Parathyroid adenoma (tissue), 2 donors: ENCODE measurements around the gene NRP2.
A peak's percentile ranks its signal among the peaks of the same experiment; 100 is the strongest.

Source experiments
- H2AFZ ChIP-seq: fragments of 300-600 bp; sonication (generic); one replicate; pipeline ENCODE4 v1.7.0; 2017; ENCODE audit warnings: antibody characterized with exemption, mild to moderate bottlenecking
- H3K27ac ChIP-seq: fragments of 300-600 bp; sonication (generic); one replicate; pipeline ENCODE4 v1.7.0; 2017
- H3K27me3 ChIP-seq: fragments of 300-600 bp; sonication (generic); one replicate; pipeline ENCODE4 v1.7.0; 2017; ENCODE audit warnings: low read length; ENCODE audit not compliant: control insufficient read depth, insufficient read depth
- H3K36me3 ChIP-seq: fragments of 300-600 bp; sonication (generic); one replicate; pipeline ENCODE4 v1.7.0; 2017; ENCODE audit warnings: low read length; ENCODE audit not compliant: control insufficient read depth, insufficient read depth
- H3K4me1 ChIP-seq: fragments of 300-600 bp; sonication (generic); one replicate; pipeline ENCODE4 v1.7.0; 2017; ENCODE audit warnings: control low read depth
- H3K4me2 ChIP-seq: fragments of 300-600 bp; sonication (generic); one replicate; pipeline ENCODE4 v1.7.0; 2017; ENCODE audit warnings: low read length
- H3K4me3 ChIP-seq: fragments of 300-600 bp; sonication (generic); one replicate; pipeline ENCODE4 v1.7.0; 2017; ENCODE audit warnings: low read depth, low read length
- H3K79me2 ChIP-seq: fragments of 300-600 bp; sonication (generic); one replicate; pipeline ENCODE4 v1.7.0; 2017; ENCODE audit warnings: control low read depth
- H3K9ac ChIP-seq: fragments of 300-600 bp; sonication (generic); one replicate; pipeline ENCODE4 v1.7.0; 2017; ENCODE audit warnings: mild to moderate bottlenecking
- H3K9me3 ChIP-seq: fragments of 300-600 bp; sonication (generic); one replicate; pipeline ENCODE4 v1.7.0; 2017; ENCODE audit warnings: low read length; ENCODE audit not compliant: control insufficient read depth
- CTCF ChIP-seq: fragments of 300-600 bp; sonication (generic); IDR thresholded peaks from one replicate; pipeline ENCODE4 v1.7.0; 2017; ENCODE audit warnings: antibody characterized with exemption, mild to moderate bottlenecking
- donor health status: primary hyperparathyroidism.

NRP2 gene

GRCh38 chr2:205637779-205638503, 44.4 kb upstream of the NRP2 start:
- no peaks in the 10 kb centered on the region for H3K27me3 ChIP-seq
- no peaks in the 10 kb centered on the region for H3K9me3 ChIP-seq
- no peak overlapping the region for H3K9ac ChIP-seq
- H3K4me2 ChIP-seq: no peak overlapping the region
- TF ChIP-seq CTCF: no peak
- no peaks in the 10 kb centered on the region for H3K36me3 ChIP-seq
- H2AFZ ChIP-seq: no peak overlapping the region
- no peaks in the 10 kb centered on the region for H3K79me2 ChIP-seq
- H3K27ac ChIP-seq: no peak overlapping the region
- no peaks in the 10 kb centered on the region for H3K4me1 ChIP-seq
- no peak overlapping the region for H3K4me3 ChIP-seq

DNA sequence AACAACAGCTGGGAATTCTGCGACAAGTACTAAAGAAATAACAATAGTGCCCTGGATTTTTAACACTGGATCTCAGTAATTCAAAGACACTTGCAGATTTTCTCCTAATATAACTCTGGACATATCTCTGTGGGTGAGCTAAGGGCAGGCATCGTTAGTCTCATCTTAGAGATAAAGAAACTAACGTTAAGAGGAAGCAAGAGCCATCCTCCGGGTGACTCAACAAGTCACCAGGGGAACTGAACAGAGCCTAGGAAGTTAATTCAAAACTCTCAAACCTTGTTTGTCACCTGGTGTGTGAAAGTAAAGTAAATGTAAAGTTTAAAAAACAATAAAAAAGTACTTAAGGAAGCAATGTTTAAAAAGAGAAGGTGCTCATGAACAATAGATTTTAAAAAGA, 41.6 kb upstream of the NRP2 start:
- Histone ChIP-seq H3K4me1 (no peaks in the 10 kb centered on the region), H3K27me3 (peaks cover 3% of the 10 kb centered on the region), H3K4me2 (no peak overlapping the region), H3K36me3 (no peaks in the 10 kb centered on the region), H2AFZ (no peak overlapping the region), H3K79me2 (no peaks in the 10 kb centered on the region), H3K9me3 (no peaks in the 10 kb centered on the region), H3K27ac (no peak overlapping the region), H3K4me3 (no peak overlapping the region), H3K9ac (no peak overlapping the region)
- TF ChIP-seq CTCF: no peak

DNA sequence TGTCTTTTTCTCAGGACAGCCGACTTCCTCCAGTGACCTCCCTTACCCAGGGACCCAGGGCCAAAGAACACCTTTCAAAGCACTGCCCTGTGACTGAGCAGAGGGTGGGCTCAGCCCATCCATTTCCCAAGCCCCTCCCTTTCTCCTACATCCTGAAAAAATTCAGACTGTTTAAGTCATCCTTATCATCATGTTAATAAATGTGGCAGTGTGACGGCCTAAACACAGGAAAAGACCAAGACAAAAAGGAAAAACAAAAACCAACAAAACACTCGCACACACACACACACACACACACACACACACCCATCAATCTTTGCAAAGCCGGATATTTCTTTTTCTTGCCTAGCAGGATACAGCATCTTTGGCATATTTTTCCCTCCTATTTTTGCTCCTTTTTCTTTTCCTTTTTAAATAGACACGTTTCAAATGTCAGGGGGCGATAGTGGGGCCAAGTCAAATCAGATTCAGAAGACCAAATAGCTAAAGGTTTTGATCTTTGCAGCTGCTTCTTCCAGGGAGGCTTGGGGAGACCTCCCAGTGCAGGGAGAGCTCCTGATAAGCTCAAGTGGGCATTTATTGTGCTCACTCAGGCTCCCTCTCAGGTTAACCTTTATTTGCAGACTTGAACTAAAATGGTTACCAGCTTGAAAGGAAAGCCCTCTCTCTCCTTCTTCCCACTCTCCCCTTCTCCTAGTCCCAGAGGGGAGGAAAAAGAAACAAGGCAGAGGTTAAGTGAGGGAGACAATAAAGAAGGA, 39.5 kb upstream of the NRP2 start:
- Histone ChIP-seq H3K4me3 (no peak overlapping the region), H2AFZ (peak overlapping the region; percentile 5), H3K27me3 (peaks cover 3% of the 10 kb centered on the region), H3K4me1 (no peaks in the 10 kb centered on the region), H3K9me3 (no peaks in the 10 kb centered on the region), H3K36me3 (no peaks in the 10 kb centered on the region), H3K4me2 (no peak overlapping the region), H3K27ac (no peak overlapping the region), H3K9ac (no peak overlapping the region), H3K79me2 (no peaks in the 10 kb centered on the region)
- TF ChIP-seq CTCF: no peak

DNA sequence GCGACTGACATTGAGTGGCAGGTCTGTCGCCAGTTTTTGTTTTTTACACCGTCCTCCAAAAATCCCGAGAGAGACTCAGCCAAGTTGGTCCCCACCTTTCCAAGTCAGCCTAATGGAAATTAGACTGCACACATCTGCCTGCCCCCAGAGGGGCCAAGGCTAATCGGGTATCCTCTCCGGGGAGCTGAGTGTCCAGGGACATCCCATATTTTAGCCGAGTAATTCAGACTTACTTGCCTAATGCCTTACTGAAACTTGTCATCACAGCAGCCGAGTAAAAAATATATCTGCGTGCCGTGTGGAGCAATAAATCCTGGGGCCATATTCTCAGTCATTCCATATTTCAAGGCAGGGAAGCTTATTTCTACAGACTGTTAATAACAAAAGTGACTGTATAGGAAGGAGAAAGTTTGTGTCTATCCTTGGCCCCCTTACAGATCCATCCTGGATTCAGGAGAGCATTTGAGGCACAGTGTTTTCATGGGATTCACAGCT, 38.9 kb upstream of the NRP2 start:
- H3K79me2 ChIP-seq: no peaks in the 10 kb centered on the region
- H3K27ac ChIP-seq: no peak overlapping the region
- H2AFZ ChIP-seq: peak overlapping the region; percentile 5
- peaks cover 3% of the 10 kb centered on the region for H3K27me3 ChIP-seq
- H3K4me2 ChIP-seq: no peak overlapping the region
- H3K4me1 ChIP-seq: no peaks in the 10 kb centered on the region
- no peaks in the 10 kb centered on the region for H3K9me3 ChIP-seq
- no peak overlapping the region for H3K4me3 ChIP-seq
- TF ChIP-seq CTCF: no peak
- no peak overlapping the region for H3K9ac ChIP-seq
- H3K36me3 ChIP-seq: no peaks in the 10 kb centered on the region
